Measurements from ENCODE around the gene ZNF524.
A peak's percentile ranks its signal among the peaks of the same experiment; 100 is the strongest.

The ZNF524 gene

DNA sequence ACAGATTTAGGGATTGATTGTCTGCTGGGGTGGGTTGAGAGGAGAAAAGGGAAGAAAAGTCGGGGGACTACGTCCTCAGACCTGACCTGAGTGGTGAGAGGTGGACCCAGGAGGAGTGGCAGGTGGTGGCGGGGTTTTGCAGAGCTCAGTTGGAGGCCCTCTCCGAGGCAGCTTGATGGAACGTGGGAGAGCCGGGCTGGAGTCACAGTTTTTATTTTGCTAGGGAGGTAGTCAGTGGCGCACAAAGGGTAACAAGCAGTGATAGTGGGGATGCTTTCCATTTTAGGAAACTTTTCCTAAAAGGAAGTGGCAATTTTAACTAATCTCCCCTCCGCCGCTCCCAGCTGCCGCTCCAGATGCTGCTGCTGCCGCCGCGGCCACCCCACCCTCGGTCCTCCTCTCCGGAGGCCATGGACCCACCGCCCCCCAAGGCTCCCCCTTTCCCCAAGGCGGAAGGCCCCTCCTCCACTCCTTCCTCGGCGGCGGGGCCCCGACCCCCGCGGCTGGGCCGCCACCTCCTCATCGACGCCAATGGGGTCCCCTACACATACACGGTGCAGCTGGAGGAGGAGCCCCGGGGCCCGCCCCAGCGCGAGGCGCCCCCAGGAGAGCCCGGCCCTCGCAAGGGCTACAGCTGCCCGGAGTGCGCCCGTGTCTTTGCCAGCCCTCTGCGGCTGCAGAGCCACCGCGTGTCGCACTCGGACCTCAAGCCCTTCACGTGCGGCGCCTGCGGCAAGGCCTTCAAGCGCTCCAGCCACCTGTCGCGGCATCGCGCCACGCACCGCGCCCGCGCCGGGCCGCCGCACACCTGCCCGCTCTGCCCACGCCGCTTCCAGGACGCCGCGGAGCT lies 42.3 kb downstream of the ZNF524 start:
- DNase-seq (ENCODE audit: low spot score): no peak

DNA sequence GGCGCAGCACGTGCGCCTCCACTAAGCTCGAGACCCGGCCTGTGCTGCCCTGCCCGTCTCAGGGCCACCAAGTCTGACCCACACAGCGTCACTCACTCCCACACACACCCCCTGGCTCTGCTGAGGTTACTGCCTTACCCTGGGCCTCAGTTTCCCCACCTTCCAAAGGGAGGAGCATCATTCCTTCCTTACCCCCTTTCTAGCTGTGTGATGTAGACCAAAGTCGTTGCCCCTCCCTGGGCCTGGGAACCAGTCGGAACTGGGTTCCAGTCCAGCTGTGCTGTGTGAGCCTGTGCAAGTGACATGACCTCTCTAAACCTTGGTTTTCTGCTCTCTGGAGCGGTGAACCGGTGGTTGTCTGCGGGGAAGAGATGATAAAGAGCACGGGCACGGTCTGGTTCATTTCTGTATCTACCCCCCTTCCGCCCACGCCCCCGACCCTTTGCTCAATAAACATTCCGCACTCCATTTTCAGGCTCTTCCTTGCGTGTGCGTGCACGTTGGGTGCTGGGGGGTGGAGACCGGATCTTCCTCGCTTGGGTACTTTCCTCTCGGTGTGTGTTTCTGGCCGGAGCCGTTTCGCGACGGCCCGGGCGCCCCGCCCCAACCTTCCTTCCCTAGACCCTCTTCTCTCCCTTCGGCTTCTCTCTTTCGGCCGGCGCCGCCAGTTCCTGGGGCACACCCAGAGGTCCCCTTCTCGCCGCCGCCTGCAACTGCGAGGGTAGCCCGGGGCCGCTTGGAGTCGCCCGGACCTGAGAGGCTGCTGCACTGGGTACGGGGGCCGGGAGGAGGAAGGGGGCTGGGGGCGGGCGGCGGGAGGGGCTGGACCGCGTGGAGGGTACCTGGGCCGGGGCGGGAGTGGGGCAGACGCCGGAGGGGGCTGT lies 43.2 kb downstream of the ZNF524 start, which contains the start of gene ZNF581:
TSS of gene ZNF581 (plus strand) at position 647 of the 884 bp plus-strand sequence. CDS start 923 bp downstream, outside the sequence.
- peak; percentile 81 for DNase-seq (ENCODE audit: low spot score)

DNA sequence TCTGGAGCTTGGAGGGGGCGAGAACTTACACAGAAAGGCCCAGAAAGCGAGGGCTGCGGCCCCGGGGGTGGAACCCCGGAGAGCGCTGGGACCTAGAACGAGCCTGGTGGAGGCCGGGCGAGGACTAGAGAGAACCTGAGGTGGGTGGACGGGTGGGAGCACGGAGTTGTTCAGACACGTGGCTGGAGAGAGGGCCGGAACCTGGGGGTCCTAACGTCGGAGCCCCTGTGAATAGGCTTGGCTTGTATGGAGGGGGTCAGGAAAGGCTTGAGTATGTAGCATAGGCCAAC lies 43.7 kb downstream of the ZNF524 start:
- no peak for DNase-seq (ENCODE audit: low spot score)

DNA sequence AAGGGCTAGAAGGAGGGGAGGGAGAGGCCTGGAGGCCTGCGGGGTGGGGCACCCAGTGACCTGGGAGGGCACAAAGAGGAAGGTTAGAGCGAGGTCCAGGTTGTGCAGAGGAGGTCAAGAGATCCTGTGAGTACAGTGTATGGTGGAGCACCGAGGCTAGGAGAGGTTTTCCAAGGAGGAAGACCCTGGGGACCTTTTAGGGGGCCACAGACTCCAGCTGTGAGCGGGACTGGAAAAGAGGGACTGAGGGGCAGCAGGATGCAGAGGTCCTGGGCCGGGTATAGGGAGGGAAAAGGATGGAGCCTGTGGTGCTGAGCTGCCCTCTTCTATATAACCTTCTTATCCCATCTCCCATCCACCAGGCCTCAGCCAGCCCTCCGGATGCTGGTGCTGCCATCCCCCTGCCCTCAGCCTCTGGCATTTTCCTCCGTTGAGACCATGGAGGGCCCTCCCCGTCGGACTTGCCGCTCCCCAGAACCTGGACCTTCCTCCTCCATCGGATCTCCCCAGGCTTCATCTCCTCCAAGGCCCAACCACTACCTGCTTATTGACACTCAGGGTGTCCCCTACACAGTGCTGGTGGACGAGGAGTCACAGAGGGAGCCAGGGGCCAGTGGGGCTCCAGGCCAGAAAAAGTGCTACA lies 44.2 kb downstream of the ZNF524 start:
- no peak for DNase-seq (ENCODE audit: low spot score)

DNA sequence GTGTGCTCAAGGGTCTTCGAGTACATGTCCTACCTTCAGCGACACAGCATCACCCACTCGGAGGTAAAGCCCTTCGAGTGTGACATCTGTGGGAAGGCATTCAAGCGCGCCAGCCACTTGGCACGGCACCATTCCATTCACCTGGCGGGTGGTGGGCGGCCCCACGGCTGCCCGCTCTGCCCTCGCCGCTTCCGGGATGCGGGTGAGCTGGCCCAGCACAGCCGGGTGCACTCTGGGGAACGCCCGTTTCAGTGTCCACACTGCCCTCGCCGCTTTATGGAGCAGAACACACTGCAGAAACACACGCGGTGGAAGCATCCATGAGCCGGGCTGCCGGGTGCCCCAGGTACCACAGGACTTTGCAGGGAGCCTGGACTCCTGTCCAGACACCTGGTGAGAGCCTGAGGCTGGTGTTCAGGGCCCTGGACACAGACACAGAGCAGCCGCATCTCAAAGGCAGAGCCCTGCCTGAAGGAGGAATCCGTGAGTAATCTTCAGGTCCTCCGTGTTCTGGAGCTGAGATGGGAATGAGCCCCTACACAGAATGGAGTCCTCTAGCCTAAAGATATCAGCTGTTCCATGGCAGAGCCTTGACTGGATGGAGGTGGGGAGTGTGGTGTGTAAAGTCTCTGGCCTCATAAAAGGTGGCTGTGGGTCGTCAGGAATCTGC lies 44.9 kb downstream of the ZNF524 start:
- DNase-seq (ENCODE audit: low spot score): no peak

DNA sequence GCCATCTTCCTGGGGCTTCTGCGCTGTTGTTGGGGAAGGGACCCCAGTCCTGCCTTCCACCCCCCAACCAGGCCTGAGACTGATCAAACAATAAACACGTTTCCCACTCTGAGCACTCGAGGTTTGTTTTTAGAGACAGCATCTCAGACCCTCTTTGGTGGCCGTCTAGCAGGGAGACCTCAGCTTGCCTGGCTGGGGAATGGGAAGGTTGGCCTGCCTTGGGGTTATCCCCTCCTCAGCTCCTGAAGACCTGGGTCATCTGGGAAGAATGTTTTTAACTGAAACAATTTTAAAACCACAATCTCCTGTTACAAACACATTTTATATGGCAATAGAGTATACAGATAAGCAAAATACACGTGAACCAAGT lies 45.4 kb downstream of the ZNF524 start:
- no peak for DNase-seq (ENCODE audit: low spot score)

DNA sequence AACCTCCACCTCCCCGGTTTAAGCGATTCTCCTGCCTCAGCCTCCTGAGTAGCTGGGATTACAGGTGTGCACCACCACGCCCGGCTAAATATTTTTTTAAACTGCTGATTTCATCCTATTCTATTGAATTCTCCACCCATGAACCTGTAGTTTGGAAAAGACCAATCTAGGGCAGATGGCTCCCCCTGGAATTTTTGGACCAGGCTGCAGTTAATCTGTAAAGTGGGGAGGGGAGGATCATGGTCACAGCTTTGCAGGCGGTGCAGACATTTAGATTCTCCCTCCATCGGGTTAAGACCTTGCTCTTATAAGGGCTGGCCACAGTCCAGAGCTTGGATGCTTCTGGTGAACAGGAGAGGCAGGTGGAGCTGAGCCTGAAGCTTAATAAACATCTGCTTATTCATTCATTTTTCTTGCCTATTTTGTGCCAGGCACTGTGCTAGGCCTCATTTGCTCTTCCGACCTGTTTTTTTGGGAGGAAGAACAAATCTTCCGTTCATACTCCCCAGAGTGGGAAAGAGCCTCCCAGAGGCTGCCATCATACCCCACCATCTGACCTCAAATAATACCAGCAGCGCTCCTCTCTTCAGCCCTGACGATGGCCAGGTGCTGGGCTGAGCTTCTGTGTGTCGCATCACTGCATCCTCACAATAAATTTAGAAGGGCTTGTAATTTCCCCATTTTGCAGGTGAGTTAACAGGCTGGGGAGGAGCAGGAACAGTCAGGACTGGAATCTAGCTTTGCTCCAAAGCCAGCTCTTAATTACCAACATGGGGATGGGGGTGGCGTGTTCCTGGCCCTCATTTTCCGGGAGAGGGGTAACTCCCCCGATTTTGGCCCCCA lies 47.0 kb downstream of the ZNF524 start:
- no peak for DNase-seq (ENCODE audit: low spot score)

DNA sequence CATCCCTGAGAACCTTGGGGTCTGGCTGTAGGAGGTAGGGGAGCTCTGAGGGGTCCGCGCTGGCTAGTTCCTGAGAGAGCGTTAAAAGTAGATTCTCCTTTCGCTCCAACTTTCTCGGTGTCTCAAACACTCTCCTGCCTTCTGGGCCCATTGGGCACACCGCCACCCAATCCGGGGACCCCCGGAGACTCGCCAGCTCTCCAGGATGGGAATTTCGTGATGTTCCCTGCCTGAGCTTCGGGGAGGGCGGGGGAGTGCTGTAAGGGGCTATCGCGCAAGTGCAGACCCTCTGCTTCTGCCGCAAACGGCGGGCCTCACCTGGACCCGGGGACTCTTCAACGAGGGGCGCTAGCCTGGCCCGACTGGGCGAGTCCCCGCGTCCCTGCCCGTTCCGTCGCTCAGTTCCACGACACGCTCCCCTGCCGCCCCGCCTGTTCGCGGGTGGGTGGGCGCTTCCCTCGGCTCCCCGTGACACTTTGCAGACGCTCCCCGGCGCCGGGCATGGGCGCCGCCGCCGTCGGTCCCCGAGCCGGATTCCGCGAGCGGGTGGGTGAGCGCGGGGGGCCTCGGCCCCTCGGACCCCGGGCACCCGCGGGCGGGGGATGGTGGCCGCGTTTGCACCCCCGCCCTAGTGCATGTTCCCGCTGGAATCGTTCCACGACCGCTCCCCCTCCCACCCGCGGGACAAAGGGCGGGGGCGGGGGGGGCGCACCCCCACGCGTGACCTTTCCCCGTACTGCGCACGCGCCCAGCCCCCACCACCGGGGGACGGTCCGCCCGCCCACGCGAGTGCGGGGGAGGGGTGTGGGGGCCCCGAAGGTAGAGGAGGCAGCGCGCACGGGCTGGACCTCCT lies 47.9 kb downstream of the ZNF524 start, which contains the start of gene CCDC106:
TSS of gene CCDC106 (plus strand) at position 481 of the 853 bp plus-strand sequence. CDS start 835 bp downstream, outside the sequence.
- peak; percentile 27 for DNase-seq (ENCODE audit: low spot score)

DNA sequence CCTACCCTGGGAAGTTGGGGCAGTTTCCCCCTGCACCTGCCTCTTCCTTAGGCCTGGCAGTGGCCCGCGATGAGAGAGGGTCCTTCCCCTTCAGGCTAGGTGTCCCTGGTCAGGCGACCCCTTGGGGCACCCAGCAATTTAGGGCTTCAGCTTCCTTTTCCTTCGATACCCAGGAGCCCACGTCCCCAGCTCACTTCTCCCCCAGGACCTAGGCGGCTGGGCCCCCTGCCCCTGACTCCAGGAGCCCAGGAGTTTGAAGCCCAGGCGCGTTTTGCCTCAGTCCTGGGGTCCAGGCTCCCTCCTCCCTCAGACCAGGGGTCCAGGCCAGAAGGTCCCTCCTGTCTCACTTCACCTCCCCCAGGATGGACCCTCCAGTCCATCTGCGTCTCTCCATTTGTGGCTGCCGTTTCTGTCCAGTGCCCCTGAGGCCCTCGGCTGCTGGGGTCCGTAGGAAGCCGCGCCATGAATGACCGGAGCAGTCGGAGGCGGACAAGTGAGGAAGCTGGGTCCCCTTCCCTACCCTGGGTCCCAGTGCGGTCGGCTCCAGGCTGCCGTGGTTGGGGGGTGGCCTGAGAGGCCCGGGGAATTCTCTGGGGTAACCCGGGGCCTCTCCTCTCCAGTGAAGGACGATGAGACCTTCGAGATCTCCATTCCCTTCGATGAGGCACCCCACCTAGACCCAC lies 48.6 kb downstream of the ZNF524 start:
- no peak for DNase-seq (ENCODE audit: low spot score)

DNA sequence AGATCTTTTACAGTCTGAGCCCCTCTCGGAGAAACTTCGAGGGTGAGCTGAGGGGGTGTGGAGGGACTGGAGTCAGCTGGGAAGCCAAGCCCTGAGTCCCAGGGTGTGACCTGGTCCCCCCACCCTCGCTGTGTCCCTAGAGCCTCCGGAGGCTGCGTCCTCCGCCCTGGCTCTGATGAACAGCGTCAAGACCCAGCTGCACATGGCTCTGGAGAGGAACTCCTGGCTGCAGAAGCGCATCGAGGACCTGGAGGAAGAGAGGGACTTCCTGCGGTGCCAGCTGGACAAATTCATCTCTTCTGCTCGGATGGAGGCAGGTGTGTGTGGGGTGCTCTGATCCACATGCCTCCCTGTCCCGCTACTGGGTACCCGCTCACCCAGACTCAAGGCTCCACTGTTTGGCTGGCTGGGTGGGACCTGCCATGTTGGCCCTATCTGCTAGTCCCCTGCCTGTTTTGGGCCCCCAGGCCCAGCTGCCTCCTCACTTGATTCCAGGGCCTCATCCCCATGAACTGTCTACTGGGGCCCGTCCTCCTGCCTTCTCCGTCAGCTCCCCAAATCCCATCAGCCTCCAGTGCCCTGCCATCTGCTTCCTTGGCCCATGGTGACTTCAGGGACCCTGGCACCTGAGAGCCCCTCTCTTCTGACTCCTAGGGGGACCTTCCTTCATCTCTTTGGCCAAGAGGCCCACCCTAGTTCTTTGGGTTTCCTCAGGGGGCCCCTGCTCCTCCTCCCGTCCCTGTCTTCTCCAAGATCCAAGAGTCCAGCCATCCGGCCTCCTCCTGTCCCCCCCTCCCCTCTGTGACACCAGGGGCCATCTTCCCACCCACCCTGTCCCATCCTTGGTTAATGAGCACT lies 49.4 kb downstream of the ZNF524 start:
- no peak for DNase-seq (ENCODE audit: low spot score)

DNA sequence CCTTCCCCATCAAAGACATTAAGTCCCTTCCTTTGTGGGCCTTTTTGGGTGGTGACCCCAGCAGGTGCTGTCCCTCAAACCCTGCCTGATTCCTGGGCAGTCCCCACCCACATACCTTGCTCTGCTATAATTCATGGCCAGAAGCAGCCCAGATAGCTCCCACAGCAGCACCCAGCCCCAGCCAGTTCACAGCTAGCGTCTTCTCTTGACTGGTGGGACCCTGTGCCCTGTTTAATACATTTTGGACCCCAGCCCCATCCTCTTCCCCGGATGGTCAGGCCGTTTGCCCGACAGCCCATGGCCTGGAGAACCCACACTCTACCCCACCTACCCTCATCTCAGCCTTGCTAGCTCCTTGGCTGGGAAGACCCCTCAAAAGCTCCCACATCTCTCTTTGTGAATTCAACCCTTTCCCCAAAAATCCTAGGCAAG lies 50.1 kb downstream of the ZNF524 start:
- DNase-seq (ENCODE audit: low spot score): no peak

DNA sequence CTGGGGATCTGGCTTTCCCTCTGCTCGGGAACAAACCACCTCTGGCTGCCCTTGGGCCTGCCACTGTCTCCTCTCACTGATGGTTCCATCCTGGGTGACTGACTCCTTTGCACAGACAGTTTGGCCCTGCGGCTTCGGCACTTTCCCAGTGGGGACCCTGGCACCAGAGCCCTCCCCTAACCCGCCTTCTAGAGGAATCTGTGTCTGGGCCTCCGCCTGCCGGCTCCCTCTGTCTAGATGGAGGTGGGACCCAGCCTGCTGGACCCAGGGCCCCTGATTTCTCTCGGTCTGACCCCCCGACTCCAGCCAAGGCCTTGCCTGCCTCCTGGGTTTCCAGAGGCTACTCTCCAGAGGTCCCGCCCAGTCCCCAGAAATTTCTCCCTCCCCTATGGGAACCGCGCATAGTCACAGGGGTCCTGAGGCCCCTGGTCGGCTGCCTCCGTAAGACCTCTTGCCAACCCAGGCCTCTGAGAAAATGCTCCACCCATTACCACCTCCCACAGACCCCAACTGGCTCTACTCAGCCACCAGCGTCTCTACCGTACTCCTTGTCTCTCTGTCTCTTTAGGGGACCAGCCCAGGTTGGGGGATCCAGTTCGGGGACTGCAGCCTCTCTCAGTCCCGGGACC lies 50.6 kb downstream of the ZNF524 start:
- no peak for DNase-seq (ENCODE audit: low spot score)

DNA sequence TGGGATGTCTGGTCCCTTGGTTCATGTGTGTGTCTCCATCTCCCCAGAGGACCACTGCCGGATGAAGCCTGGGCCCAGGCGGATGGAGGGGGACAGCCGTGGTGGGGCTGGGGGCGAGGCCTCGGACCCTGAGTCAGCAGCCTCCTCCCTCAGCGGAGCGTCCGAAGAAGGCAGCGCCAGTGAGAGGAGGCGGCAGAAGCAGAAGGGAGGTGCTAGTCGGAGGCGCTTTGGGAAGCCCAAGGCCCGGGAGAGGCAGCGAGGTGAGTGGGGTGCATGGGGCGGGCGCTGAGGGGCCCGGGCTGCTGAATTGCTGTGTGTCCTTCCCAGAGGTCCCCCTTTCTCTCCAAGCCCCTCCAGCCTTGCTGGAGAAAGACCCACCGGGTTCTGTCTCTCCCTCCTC lies 51.1 kb downstream of the ZNF524 start:
- DNase-seq (ENCODE audit: low spot score): no peak

DNA sequence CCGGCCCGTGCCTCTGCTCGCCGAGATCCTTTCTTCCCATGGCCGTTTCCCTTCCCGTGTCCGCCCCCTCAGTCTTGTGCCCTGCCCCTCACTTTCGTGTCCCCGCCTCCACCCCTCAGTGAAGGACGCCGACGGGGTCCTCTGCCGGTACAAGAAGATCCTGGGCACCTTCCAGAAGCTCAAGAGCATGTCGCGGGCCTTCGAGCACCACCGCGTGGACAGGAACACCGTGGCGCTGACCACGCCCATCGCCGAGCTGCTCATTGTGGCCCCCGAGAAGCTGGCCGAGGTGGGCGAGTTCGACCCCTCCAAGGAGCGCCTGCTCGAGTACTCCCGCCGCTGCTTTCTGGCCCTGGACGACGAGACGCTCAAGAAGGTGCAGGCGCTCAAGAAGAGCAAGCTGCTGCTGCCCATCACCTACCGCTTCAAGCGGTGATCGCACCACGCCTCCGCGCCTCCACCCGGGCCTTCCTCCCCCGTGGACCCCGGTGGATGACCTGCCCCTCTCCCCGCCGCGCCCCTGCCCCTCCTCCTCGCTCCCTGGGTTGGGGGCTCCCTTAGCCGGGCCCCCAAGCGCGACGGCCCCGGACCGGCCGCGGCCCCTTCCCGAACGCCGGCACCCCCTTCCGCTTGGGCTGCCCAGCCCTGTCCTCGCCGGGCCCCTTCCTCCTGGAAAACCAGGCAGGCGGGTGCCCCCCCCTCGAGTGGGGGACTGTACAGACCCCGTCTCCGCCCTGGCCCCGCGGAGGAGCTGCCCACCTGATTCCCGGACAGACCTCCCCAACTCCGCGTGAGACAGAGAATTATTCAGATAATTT lies 52.4 kb downstream of the ZNF524 start:
- DNase-seq (ENCODE audit: low spot score): no peak

Measured in CD4-positive, alpha-beta T cell treated with Interleukin-15 for 4 hours (primary cell).